Inflammatory macrophage (primary cell): Measurements from ENCODE around the gene MAGEA9.
"Not testable (repeated sequence)": the region's sequence is repeated elsewhere in the genome, so short reads cannot be mapped to it uniquely, and the experiment has no call there.

Experiments used
- DNase-seq, 2 donors: peaks; one replicate each; pipeline ENCODE4 v3.0.0-alpha.2; 2020 to 2022
- total RNA-seq, 18 experiments: gene quantifications; one replicate each; lab custom pipeline; 2026; ENCODE audit warnings: mixed read lengths in 6 of 18, inconsistent platforms in 2 of 18; lab: John Stamatoyannopoulos, UW

Gene MAGEA9
- 0 reads per million in 18 experiments for total RNA-seq

GRCh38 chrX:149781727-149782126 is at the start of gene MAGEA9:
TSS of gene MAGEA9 (plus strand) at chrX:149781930. CDS start at chrX:149786211, 4,281 bp downstream.
- not testable (repeated sequence) for DNase-seq

GRCh38 chrX:149742269-149742668 is 39.5 kb upstream of the MAGEA9 start:
- DNase-seq = not testable (repeated sequence)

- not testable (repeated sequence) for DNase-seq
These were observed 35.2 kb upstream of the MAGEA9 start for GRCh38 chrX:149746390-149747007.

GRCh38 chrX:149757206-149758067 is 24.3 kb upstream of the MAGEA9 start:
- no peak for DNase-seq

DNA sequence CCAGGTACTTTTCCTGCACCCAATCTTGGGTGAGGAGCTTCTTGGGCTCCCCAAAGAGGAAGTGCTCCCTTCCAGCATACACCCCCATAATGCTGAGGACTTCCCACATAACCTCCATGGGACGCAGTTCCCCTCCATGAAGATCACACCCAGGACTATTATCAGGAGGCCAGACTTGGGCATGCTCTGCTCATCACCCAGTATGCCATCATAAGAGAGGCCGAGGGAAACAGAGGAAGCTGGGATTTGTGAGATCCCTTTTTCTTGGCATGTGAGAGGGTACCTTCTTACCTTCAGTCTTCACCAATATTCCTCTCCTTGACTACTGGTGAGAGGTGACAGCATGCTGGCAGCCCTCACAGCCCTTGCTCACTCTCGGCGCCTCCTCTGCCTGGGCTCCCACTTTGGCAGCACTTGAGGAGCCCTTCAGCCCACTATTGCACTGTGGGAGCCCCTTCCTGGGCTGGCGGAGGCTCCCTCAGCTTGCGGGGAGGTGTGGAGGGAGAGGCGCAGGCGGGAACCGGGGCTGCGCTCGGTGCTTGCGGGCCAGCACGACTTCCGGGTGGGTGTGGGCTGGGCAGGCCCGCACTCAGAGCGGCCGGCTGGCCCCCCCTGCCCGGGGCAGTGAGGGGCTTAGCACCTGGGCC is 23.5 kb upstream of the MAGEA9 start:
- DNase-seq = no peak

DNA sequence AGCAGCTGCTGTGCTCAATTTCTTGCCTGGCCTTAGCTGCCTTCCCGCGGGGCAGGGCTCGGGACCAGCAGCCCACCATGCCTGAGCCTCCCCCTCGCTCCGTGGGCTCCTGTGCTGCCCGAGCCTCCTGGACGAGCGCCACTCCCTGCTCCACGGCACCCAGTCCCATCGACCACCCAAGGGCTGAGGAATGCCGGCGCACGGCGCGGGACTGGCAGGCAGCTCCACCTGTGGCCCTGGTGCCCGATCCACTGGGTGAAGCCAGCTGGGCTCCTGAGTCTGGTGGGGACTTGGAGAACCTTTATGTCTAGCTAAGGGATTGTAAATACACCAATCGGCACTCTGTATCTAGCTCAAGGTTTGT is 23.0 kb upstream of the MAGEA9 start:
- not testable (repeated sequence) for DNase-seq

- DNase-seq = no peak
These were observed 21.9 kb upstream of the MAGEA9 start for GRCh38 chrX:149759824-149760223.

DNA sequence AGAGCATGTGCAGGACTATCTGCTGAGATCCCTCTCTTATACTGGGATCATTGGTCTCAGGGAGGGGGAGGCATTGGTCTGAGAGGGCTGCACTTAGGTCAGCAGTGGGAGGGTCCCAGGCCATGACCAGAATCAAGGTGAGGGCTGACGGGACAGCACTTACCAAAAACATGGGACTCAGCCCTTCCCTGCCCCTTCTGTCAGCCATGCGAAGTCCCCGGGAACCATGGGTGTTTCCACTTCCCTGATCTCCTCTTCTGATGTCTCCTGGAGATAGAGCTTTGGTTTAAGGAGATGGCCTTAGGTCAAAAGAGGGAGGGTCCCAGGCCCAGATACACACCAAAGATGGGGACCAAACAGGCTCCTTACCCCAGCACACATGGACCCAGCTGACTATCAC is 20.8 kb upstream of the MAGEA9 start:
- DNase-seq = no peak

DNA sequence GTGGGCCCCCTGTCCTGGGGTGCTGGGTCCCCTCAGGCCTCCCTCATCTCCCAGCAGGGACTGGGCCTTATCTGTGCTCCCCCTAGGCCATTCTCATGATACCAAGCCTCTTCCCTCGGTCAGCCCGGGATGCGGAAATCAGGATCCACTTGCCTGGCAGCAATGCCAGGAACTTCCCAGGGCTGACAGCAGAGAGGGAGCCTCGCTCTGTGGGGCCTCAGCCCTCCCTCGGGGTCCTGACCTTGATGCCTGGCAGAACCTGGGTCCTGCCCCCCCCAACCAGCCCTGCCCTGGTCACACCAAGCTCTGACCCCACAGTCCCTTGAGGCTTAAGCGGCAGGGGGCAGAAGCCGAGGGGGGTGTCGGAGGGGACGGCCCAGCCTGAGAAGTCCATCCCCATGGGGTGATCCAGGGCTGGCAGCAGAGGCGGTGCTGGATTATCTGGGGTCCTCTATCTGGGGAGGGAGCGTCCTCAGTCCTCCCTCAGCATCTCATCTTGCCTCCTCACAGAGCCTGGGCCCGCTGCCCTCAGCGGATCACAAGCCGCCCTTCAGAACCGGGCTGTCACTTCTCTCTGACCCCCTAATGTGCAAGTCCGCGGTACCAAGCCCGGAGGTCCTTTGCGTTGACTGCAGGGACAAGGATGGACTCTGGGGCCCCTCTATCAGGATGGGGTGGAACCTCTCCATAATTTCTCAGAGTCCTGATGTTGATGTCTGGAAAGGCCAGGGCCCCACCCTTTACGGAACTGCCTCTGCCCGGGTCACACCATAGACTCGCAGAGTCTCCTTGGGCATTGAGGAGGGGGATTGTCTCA is 19.7 kb upstream of the MAGEA9 start:
- DNase-seq = not testable (repeated sequence)

- DNase-seq = no peak
These were observed 18.8 kb upstream of the MAGEA9 start for GRCh38 chrX:149762696-149763614.

GRCh38 chrX:149770344-149770743 is 11.4 kb upstream of the MAGEA9 start:
- DNase-seq = not testable (repeated sequence)

GRCh38 chrX:149773026-149773425 is 8.7 kb upstream of the MAGEA9 start:
- DNase-seq = not testable (repeated sequence)

GRCh38 chrX:149773768-149774167 is 8.0 kb upstream of the MAGEA9 start, which contains the start of gene HSFX1:
TSS of gene HSFX1 (plus strand) at chrX:149774068. CDS start at chrX:149774682, 614 bp downstream.
- not testable (repeated sequence) for DNase-seq

DNA sequence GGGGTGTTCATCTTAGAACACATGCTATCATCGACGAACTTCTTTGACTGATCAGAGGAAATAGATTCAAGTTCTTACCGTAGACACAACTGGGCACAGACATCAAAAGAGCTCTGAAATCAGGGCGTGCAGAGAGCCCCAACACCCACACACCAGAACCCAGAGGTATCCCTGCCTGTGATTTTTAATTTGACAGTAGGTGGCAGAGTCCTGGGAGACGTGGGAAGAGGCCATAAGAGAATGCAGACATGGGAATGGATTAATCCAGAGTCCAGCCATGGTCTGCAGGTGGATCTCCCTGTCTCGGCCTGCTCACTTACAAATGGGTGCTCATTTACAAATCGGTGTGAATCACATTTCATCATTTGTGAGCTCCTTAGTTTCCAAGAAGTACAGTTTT is 3.7 kb upstream of the MAGEA9 start:
- not testable (repeated sequence) for DNase-seq

GRCh38 chrX:149795531-149795930 is 13.8 kb downstream of the MAGEA9 start:
- not testable (repeated sequence) for DNase-seq

DNA sequence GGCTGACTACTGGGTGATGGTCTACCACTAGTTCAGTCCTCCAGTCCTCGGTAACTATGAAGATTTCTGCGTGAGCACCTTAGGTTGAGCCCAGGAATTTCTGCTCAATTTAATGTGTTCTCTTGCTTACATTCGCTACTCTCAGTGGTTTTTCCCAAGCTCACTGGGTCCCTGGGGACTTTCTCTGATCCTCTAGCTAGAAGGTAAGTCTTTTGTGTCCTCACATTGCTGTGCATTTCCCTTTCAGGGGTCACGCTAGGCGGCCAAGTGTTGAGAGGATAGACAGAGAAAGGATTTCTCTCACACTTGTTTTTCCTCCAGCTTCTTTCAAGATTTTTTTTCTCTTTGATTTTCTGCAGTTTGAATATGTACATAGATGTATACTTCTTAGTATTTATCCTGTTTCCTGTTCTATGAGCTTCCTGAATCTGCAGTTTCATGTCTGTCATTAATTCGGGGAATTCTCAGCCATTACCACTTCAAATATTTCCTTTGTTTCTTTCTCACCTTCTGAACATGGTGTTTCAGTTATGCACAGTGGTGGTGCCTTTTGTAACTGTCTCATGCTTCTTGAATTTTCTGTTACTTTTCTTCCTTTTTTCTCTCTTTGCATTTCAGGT is 17.5 kb downstream of the MAGEA9 start:
- no peak for DNase-seq

GRCh38 chrX:149799938-149800337 is 18.2 kb downstream of the MAGEA9 start:
- no peak for DNase-seq

DNA sequence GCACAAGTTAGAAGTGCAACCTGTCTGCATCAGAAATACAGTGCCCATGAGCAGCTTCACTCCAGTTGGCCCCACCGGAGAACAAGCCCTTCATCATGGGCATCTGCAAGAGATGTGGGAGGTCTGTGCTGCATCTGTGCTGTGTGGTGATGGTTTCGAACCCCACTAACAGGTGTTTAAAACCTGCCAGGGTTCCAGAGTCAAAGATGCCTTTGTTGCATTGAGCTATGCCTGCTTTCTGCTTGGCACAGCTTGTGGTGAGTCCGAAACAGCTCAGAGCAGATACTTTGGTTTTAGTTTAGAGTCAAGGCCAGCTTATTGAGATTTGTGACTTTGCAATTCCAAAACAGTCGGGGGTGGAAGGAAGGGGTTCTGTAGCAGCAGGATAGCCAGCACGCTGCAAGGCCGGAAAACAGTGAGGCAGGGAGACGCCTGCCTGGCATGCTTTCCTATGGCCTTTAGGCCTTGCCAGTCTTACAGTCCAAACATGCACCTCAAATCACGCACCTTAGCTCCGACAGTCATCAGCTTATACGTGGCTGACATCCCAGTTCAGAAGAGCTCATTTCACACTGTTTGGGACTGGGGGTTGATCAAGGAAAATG is 21.8 kb downstream of the MAGEA9 start:
- DNase-seq = no peak

GRCh38 chrX:149804102-149804501 is 22.4 kb downstream of the MAGEA9 start:
- no peak for DNase-seq

DNA sequence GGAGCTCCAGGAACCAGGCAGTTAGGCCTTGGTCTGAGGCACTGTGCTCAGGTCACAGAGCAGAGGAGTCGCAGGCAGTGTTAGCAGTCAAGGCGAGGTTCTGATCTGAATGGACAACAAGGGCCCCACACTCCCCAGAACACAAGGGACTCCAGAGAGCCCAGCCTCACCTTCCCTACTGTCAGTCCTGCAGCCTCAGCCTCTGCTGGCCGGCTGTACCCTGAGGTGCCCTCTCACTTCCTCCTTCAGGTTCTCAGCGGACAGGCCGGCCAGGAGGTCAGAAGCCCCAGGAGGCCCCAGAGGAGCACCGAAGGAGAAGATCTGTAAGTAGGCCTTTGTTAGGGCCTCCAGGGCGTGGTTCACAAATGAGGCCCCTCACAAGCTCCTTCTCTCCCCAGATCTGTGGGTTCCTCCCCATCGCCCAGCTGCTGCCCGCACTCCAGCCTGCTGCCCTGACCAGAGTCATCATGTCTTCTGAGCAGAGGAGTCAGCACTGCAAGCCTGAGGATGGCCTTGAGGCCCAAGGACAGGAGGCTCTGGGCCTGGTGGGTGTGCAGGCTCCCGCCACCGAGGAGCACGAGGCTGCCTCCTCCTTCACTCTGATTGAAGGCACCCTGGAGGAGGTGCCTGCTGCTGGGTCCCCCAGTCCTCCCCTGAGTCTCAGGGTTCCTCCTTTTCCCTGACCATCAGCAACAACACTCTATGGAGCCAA is 26.2 kb downstream of the MAGEA9 start:
- DNase-seq = no peak
